Duodenal mucosa (tissue), 2 donors: ENCODE data around the gene ICE1.

Experiments used
- H3K27ac ChIP-seq: one replicate; pipeline ENCODE4 v1.7.0; 2013; ENCODE audit warnings: low read depth, low read length
- H3K27me3 ChIP-seq, 2 donors: one replicate each; pipeline ENCODE4 v1.7.0; 2013; ENCODE audit warnings: low read length in 2 of 2, control low read depth in 1 of 2; ENCODE audit not compliant: insufficient read depth in 2 of 2, control insufficient read depth in 1 of 2
- H3K36me3 ChIP-seq, 2 donors: one replicate each; pipeline ENCODE4 v1.7.0; 2013; ENCODE audit warnings: low read length in 2 of 2, control low read depth in 1 of 2; ENCODE audit not compliant: insufficient read depth in 2 of 2, control insufficient read depth in 1 of 2
- H3K4me1 ChIP-seq, 2 donors: one replicate each; pipeline ENCODE4 v1.7.0; 2013; ENCODE audit warnings: low read length in 2 of 2, control low read depth in 1 of 2; ENCODE audit not compliant: insufficient read depth in 2 of 2, control insufficient read depth in 1 of 2
- H3K4me3 ChIP-seq, 2 donors: one replicate each; pipeline ENCODE4 v1.7.0; 2013; ENCODE audit warnings: low read length in 2 of 2, low read depth in 1 of 2
- H3K9ac ChIP-seq, 2 donors: one replicate each; pipeline ENCODE4 v1.7.0; 2013; ENCODE audit warnings: low read length in 2 of 2, low read depth in 1 of 2
- H3K9me3 ChIP-seq, 2 donors: one replicate each; pipeline ENCODE4 v1.7.0; 2013; ENCODE audit warnings: low read length in 2 of 2, control low read depth in 1 of 2; ENCODE audit not compliant: control insufficient read depth in 1 of 2

ICE1 gene

DNA sequence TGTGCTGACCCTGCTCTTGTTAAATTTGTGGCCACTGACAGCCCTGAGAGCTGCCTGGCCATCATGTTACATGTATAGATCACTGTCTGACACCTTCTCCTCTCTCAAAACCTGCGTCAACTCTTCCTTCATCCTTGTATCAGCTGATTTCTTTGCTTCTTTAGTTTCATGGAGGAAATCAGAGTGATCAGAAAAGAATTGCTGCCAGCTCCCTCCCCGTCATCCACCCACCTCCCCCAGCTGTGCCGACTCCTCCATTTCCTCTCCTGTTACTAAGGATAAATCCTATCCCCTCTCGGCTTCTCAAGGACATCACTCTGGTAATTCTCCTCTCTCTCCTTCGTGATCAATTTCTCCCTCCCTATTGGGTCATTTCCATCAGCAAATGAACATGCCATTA lies 108.9 kb downstream of the ICE1 start:
- Histone ChIP-seq H3K9me3 (no peaks in the 10 kb centered on the region), H3K4me1 (no peaks in the 10 kb centered on the region), H3K4me3 (no peak overlapping the region), H3K27ac (no peak overlapping the region), H3K27me3 (peaks cover 0 to 5% of the 10 kb centered on the region in 2 donors), H3K36me3 (no peaks in the 10 kb centered on the region), H3K9ac (no peak overlapping the region)

DNA sequence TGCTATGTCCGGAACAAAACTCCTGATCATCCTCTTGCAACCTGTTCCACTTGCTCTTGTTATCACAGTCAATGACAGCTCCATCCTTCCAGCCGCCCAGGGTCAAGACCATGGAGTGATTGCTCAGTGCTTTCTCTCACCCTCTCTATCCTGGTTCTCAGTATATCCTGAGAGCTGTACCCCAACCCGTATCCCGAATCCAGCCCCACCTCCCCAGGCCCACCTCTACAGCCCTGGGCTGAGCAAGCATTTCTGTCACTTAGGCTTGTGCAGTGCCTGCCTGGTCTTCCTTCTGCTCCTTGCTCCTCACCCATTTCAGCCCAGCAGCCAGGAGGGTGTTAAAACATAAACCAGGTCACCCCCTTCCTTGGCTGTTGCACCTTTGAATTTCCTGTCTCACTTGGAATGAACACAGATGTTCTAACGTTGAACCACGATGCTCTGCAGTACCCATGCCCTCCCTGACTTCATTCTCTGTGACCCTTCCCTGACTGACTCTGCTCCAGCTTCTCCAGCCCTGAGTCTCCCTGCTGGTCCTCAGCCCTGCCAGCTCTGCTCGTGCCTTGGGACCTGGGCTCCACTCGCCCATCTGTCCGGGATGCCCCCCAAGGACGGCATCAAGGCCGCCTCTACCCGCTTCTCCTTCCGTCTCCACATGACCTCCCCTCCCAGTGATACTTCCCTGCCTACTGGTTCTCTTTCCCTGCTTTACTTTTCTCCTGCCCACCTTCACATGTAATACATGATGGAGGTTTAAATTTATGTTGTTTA lies 110.0 kb downstream of the ICE1 start:
- Histone ChIP-seq H3K27ac (no peak overlapping the region), H3K27me3 (peaks cover 0 to 5% of the 10 kb centered on the region in 2 donors), H3K9ac (no peak overlapping the region), H3K36me3 (no peaks in the 10 kb centered on the region), H3K9me3 (no peaks in the 10 kb centered on the region), H3K4me3 (no peak overlapping the region), H3K4me1 (no peaks in the 10 kb centered on the region)

DNA sequence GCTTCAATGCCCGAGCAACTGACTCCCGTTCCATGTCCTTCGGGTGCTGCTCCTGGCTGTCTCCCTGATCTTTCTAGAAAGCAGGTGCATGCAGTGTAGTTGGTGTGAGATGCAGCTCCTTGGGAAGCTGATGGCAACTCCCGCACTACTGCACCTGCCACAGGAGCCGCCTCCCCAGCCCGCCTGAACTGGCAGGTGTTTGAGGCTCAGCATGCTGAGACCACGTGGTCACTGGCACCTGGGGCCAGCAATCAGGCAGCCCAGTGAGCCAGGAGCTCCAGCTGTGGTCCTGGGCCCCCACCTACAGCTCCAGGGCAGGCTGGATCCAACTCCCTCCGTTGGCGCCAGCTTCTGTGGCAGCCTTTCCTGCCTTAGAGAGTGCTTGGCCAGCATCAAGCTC lies 111.5 kb downstream of the ICE1 start:
- no peak overlapping the region for H3K9ac ChIP-seq

DNA sequence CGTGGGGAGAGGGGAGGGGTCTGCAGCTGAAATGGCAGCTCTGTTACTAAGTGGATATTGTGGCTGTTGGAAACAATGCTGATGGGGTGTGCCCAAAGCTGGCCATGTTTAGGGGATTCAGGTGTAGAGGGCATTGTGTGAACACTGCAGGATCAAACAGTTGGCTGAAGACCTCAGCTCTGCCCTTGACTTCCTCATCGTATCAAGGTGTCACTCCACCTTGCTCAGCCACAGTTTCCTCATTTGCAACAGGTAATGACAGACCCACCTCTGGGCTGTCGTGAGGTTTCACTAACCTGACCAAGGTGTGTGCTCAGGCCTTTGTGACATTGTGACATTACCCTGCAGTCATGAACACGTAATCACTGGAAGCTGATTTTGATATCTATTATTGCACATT lies 111.9 kb downstream of the ICE1 start:
- no peaks in the 10 kb centered on the region for H3K36me3 ChIP-seq
- H3K27me3 ChIP-seq: peaks cover 0 to 5% of the 10 kb centered on the region in 2 donors
- no peaks in the 10 kb centered on the region for H3K9me3 ChIP-seq
- H3K9ac ChIP-seq: no peak overlapping the region
- H3K4me3 ChIP-seq: no peak overlapping the region
- H3K4me1 ChIP-seq: no peaks in the 10 kb centered on the region
- H3K27ac ChIP-seq: no peak overlapping the region

More for the DNA sequence above, 111.5 kb downstream of the ICE1 start:
- Histone ChIP-seq H3K27me3 (peaks cover 0 to 5% of the 10 kb centered on the region in 2 donors), H3K4me1 (no peaks in the 10 kb centered on the region), H3K4me3 (no peak overlapping the region), H3K9me3 (no peaks in the 10 kb centered on the region), H3K27ac (no peak overlapping the region), H3K36me3 (no peaks in the 10 kb centered on the region)

DNA sequence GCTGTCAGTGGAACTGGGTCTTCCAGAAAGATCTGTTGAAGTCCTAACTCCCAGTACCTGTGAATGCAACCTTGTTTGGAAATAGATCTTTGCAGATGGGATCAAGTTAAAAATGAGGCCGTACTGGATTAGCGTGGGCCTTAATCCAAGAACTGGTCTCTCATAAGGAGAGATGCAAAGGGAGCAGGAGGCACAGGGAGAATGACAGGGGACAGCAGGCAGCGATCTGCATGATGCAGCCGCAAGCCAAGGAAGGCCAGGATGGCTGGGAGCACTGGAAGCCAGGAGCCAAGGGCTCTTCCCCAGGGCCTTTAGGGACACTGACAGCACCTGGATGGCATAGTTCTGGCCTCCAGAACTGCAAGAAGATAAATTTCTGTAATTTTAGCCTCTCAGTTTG lies 114.4 kb downstream of the ICE1 start:
- H3K9ac ChIP-seq: no peak overlapping the region
- no peaks in the 10 kb centered on the region for H3K4me1 ChIP-seq
- no peaks in the 10 kb centered on the region for H3K36me3 ChIP-seq
- H3K9me3 ChIP-seq: no peaks in the 10 kb centered on the region
- peaks cover 0 to 3% of the 10 kb centered on the region in 2 donors for H3K27me3 ChIP-seq
- no peak overlapping the region for H3K4me3 ChIP-seq
- H3K27ac ChIP-seq: no peak overlapping the region

DNA sequence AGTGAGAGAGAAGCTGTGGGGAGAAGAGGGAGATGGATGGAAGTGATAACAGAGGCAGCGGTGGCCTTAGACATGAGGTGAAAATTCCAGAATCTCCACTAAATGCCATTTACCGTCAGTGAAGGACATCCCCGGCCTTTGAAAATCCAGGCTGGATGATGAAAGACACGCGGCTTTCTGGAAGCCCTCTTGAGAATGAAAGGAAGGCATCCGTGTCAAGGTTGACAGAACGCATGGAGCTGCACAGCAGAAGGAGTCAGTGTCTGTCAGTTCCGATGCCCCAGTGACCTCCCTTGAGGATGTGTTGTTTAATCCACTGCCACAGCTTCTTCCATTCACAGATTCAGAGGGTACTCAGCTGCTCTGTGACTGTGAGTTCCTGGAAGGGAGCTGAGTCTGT lies 114.9 kb downstream of the ICE1 start:
- H3K4me1 ChIP-seq: no peaks in the 10 kb centered on the region
- no peaks in the 10 kb centered on the region for H3K36me3 ChIP-seq
- H3K9me3 ChIP-seq: no peaks in the 10 kb centered on the region
- H3K4me3 ChIP-seq: no peak overlapping the region
- H3K9ac ChIP-seq: no peak overlapping the region
- peaks cover 0 to 3% of the 10 kb centered on the region in 2 donors for H3K27me3 ChIP-seq
- no peak overlapping the region for H3K27ac ChIP-seq

DNA sequence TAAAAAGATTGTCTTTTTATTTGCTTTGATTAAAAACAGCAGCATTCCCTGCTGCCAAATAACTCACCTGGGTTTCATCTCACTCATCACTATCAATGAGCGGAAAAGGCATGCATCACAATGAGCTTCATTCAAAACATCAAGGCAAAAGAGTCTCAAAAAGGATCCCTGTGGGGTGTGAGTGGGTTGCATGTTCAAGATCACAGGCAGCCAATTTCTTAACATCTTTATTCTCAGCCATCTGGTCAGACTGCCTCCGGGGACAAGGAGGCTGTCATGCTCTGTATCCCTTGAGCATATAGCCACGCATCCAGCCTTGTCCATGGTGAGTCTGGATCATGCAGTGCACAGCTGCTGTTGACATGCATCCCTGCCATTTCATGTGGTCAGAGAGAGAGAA lies 117.1 kb downstream of the ICE1 start:
- Histone ChIP-seq H3K36me3 (no peaks in the 10 kb centered on the region), H3K9ac (no peak overlapping the region), H3K9me3 (no peaks in the 10 kb centered on the region), H3K4me1 (no peaks in the 10 kb centered on the region), H3K27me3 (no peaks in the 10 kb centered on the region), H3K27ac (no peak overlapping the region), H3K4me3 (no peak overlapping the region)
